Measurements from ENCODE around the gene ZNF667.

ZNF667 gene

GRCh38 chr19:56476651-56477428, at the start of gene ZNF667:
Gene ZNF667 (minus strand): TSS chr19:56477345. CDS start chr19:56462370, 14,975 bp downstream.
- CTCF ChIA-PET = interaction anchor here (1.1 kb wide), 1 partner anchor 160 kb away, joined by 3 read pairs; no protein-coding TSS in a partner anchor
- POLR2A ChIA-PET = no interaction called here
- H3K4me3 ChIP-seq (ENCODE audit: low read depth, low read length) = peak within 1 kb of the TSS; percentile 44

More at GRCh38 chr19:56476651-56477428, at the start of gene ZNF667:
- H3K9me3 ChIP-seq (ENCODE audit: control insufficient read depth, insufficient read depth, low read depth, low read length) = no peaks in the 10 kb centered on the region; the same call in 1 of the 2 replicates
- no peak within 1 kb of the TSS; the same call in 1 of the 2 replicates for H3K27ac ChIP-seq (ENCODE audit: extremely low read depth, low read depth, low read length)
- TF ChIP-seq PBX3 (CRISPR knock-in tag; IDR thresholded peaks at IDR 0.05) (0 out of 2 replicates have a peak, but pooled peaks have one; percentile 53), ZFP41 (tag by site-specific recombination; IDR thresholded peaks at IDR 0.05; ENCODE audit: borderline replicate concordance) (no peak), ZBTB8A (tag by site-specific recombination; IDR thresholded peaks at IDR 0.05) (peak; percentile 36; the same call in 1 of the 2 replicates), KLF9 (tag by site-specific recombination; IDR thresholded peaks at IDR 0.05; ENCODE audit: low read depth) (peak; percentile 44), ZNF341 (tag by site-specific recombination; IDR thresholded peaks at IDR 0.05; ENCODE audit: low read depth) (no peak), ZNF621 (tag by site-specific recombination; IDR thresholded peaks at IDR 0.05) (no peak), ZNF354C (tag by site-specific recombination; IDR thresholded peaks at IDR 0.05; ENCODE audit: borderline replicate concordance, low read depth) (no peak), GLIS1 (tag by site-specific recombination; IDR thresholded peaks at IDR 0.05) (no peak), ZBTB44 (tag by site-specific recombination; IDR thresholded peaks at IDR 0.05) (no peak), MYNN (tag by site-specific recombination; IDR thresholded peaks at IDR 0.05; ENCODE audit: borderline replicate concordance) (no peak), ZNF785 (tag by site-specific recombination; IDR thresholded peaks at IDR 0.05) (peak; percentile 92), ZNF350 (tag by site-specific recombination; IDR thresholded peaks at IDR 0.05) (no peak), ZNF549 (tag by site-specific recombination; IDR thresholded peaks at IDR 0.05) (no peak), EGR2 (tag by site-specific recombination; IDR thresholded peaks at IDR 0.05; ENCODE audit: low read depth) (peak; percentile 85), ZNF660 (tag by site-specific recombination; IDR thresholded peaks at IDR 0.05) (no peak), ZNF837 (tag by site-specific recombination; IDR thresholded peaks at IDR 0.05) (no peak), ZFHX2 (tag by site-specific recombination; conservative IDR thresholded peaks at IDR 0.05) (peak; percentile 98), ZNF404 (tag by site-specific recombination; IDR thresholded peaks at IDR 0.05) (no peak), ZNF174 (tag by site-specific recombination; IDR thresholded peaks at IDR 0.05) (no peak)
- TF ChIP-seq, protein P1, sequence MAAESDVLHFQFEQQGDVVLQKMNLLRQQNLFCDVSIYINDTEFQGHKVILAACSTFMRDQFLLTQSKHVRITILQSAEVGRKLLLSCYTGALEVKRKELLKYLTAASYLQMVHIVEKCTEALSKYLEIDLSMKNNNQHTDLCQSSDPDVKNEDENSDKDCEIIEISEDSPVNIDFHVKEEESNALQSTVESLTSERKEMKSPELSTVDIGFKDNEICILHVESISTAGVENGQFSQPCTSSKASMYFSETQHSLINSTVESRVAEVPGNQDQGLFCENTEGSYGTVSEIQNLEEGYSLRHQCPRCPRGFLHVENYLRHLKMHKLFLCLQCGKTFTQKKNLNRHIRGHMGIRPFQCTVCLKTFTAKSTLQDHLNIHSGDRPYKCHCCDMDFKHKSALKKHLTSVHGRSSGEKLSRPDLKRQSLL (tag by site-specific recombination; IDR thresholded peaks at IDR 0.05) = no peak
- TF ChIP-seq, protein P2, sequence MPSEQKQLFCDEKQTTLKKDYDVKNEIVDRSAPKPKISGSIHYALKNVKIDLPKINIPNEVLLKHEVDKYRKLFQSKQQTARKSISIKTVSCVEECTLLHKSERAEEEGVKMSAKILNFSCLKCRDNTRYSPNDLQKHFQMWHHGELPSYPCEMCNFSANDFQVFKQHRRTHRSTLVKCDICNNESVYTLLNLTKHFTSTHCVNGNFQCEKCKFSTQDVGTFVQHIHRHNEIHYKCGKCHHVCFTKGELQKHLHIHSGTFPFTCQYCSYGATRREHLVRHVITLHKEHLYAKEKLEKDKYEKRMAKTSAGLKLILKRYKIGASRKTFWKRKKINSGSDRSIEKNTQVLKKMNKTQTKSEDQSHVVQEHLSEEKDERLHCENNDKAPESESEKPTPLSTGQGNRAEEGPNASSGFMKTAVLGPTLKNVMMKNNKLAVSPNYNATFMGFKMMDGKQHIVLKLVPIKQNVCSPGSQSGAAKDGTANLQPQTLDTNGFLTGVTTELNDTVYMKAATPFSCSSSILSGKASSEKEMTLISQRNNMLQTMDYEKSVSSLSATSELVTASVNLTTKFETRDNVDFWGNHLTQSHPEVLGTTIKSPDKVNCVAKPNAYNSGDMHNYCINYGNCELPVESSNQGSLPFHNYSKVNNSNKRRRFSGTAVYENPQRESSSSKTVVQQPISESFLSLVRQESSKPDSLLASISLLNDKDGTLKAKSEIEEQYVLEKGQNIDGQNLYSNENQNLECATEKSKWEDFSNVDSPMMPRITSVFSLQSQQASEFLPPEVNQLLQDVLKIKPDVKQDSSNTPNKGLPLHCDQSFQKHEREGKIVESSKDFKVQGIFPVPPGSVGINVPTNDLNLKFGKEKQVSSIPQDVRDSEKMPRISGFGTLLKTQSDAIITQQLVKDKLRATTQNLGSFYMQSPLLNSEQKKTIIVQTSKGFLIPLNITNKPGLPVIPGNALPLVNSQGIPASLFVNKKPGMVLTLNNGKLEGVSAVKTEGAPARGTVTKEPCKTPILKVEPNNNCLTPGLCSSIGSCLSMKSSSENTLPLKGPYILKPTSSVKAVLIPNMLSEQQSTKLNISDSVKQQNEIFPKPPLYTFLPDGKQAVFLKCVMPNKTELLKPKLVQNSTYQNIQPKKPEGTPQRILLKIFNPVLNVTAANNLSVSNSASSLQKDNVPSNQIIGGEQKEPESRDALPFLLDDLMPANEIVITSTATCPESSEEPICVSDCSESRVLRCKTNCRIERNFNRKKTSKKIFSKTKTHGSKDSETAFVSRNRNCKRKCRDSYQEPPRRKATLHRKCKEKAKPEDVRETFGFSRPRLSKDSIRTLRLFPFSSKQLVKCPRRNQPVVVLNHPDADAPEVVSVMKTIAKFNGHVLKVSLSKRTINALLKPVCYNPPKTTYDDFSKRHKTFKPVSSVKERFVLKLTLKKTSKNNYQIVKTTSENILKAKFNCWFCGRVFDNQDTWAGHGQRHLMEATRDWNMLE (tag by site-specific recombination; conservative IDR thresholded peaks at IDR 0.05; ENCODE audit: low read depth) = no peak
- no peaks in the 10 kb centered on the region; the same call in 1 of the 2 replicates for H3K4me1 ChIP-seq (ENCODE audit: control insufficient read depth, insufficient read depth, low read length)
- H3K36me3 ChIP-seq (ENCODE audit: control insufficient read depth in 2 of 2, insufficient read depth in 1 of 2, low read length in 2 of 2) = no peaks in the 10 kb centered on the region

All from HEK293 (cell line).